ENCODE results near the gene FNBP1L. TPM values are rescaled to one million over a fixed set of nuclear protein-coding genes. Genes with fewer than 3 reads are reported as not detected.
A peak's percentile ranks its signal among the peaks of the same experiment; 100 is the strongest.

FNBP1L gene
- total RNA-seq, 1 donor from 2014 or later: 29.7 TPM

- no peak for FAIRE-seq
- no peak for DNase-seq (ENCODE audit: low read depth)
- no peaks in the 10 kb centered on the region for H3K27me3 ChIP-seq (ENCODE audit: control insufficient read depth, insufficient read depth, low read length)
- peaks cover 7% of the 10 kb centered on the region for H3K36me3 ChIP-seq (ENCODE audit: control insufficient read depth, insufficient read depth, low read length)
- TF ChIP-seq CTCF (IDR thresholded peaks at IDR 0.05; ENCODE audit: insufficient read depth, low read length, severe bottlenecking): no peak
- no peak overlapping the region for H3K4me3 ChIP-seq (ENCODE audit: low read depth, low read length)
These were observed 147.8 kb downstream of the FNBP1L start for GRCh38 chr1:93595743-93596142.

DNA sequence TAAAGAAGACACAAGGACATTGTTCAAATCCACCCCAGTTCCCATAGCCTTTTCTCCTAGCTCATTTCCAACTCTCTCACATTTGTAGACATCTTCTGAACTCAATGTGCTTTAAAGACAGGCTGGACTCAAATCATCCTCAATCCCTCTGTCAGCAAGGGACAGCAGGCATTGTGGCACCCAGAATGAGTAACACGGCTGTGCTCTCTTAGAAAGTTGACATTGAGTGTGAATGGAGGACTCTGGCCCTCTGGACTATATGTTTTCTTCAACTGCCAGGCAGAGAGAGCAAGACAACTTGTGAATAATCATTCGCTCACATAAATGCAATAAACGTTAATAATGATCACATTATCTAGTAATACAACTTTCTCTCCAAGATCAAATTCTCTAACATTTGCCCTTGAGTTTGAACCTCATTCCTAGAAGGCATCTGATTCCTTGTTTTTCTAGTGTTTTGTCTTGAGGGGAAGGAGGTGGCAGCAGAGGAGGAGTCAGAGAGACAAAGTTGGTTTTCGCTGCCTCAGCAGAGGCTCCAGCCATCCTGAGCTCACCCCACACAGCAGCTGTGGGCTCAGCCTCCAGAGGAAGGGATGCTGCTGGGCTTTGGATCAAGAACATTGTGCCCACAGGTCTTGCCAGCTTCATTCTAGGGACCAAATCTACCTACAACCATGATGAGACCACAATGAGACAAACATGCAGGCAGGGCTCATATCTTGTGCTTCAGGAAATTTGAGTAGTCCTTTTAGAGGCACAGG is 148.6 kb downstream of the FNBP1L start:
- TF ChIP-seq CTCF (IDR thresholded peaks at IDR 0.05; ENCODE audit: insufficient read depth, low read length, severe bottlenecking): no peak
- Histone ChIP-seq H3K4me3 (ENCODE audit: low read depth, low read length) (no peak overlapping the region), H3K36me3 (ENCODE audit: control insufficient read depth, insufficient read depth, low read length) (peaks cover 9% of the 10 kb centered on the region), H3K27me3 (ENCODE audit: control insufficient read depth, insufficient read depth, low read length) (no peaks in the 10 kb centered on the region)
- no peak for DNase-seq (ENCODE audit: low read depth)
- no peak for FAIRE-seq

DNA sequence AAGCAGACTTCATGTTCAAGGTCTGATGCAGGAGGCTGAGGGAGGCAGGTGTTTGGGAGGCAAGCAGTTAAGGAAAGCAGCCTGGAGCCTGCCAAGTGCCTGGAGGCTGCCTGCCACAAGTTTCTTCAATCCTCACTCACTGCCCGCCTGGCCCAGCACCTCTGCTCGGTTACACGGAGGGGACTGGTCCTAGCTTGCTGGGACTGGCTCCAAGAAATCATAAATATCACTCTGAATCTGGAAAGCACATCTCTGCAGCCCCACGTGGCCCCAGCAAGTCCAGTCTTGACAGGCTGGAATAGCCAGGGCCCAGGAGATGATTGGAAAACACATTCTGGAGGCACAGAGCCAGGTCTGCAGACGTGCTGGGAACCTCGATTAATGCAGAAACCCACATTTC is 149.8 kb downstream of the FNBP1L start:
- DNase-seq (ENCODE audit: low read depth): peak; percentile 84
- TF ChIP-seq CTCF (IDR thresholded peaks at IDR 0.05; ENCODE audit: insufficient read depth, low read length, severe bottlenecking): no peak
- Histone ChIP-seq H3K4me3 (ENCODE audit: low read depth, low read length) (no peak overlapping the region), H3K36me3 (ENCODE audit: control insufficient read depth, insufficient read depth, low read length) (peaks cover 1% of the 10 kb centered on the region), H3K27me3 (ENCODE audit: control insufficient read depth, insufficient read depth, low read length) (no peaks in the 10 kb centered on the region)
- FAIRE-seq: no peak

DNA sequence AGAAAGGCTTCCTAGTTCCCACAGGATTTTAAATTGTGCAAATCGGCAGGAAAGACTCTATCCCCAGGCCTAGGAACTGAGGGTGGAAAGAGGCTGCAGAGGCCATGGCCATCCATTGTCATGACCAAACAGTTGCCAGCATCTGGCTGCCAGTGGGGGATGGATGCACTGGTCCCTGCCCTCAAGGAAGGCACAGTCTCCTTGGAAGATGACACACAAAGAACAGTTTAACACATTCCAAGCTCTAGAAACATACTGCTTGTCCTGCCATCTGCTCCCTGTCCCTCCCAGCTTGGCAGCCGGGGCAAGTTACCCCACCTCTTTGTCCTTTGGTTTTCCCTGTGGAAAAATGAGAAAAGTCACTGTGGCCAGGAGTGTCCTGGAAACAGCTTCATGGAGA is 150.5 kb downstream of the FNBP1L start:
- Histone ChIP-seq H3K4me3 (ENCODE audit: low read depth, low read length) (no peak overlapping the region), H3K36me3 (ENCODE audit: control insufficient read depth, insufficient read depth, low read length) (peaks cover 1% of the 10 kb centered on the region), H3K27me3 (ENCODE audit: control insufficient read depth, insufficient read depth, low read length) (no peaks in the 10 kb centered on the region)
- DNase-seq (ENCODE audit: low read depth): no peak
- no peak for FAIRE-seq
- no peak for TF ChIP-seq CTCF (IDR thresholded peaks at IDR 0.05; ENCODE audit: insufficient read depth, low read length, severe bottlenecking)

DNA sequence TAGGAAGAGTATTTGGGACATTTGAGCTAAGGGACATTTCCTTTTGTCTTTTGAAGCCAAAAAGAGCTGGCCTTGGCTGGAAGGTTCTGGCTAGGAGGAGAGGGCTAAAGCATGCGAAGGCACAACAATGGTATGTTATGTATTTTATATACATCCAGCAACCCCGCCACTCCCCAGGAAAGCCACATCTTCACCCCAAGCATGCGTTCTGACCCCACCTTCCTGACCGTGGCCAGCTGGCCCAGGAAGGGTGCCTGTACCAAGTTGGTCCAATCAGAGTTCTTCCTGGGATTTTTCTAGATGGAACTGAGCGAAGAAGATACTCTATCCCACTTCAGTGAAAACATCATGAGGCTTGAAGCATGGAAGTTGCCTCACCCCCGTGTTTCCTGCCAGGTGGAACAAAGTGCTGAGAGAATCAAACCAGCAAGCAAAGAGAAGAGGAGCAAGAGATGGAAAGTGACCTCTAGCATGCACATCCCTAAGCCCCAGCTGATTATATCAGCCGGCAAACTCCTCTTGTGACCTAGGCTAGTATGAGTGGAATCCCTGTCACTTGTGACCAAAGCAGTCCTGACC is 151.0 kb downstream of the FNBP1L start:
- no peak for TF ChIP-seq CTCF (IDR thresholded peaks at IDR 0.05; ENCODE audit: insufficient read depth, low read length, severe bottlenecking)
- Histone ChIP-seq H3K27me3 (ENCODE audit: control insufficient read depth, insufficient read depth, low read length) (no peaks in the 10 kb centered on the region), H3K4me3 (ENCODE audit: low read depth, low read length) (no peak overlapping the region), H3K36me3 (ENCODE audit: control insufficient read depth, insufficient read depth, low read length) (peaks cover 1% of the 10 kb centered on the region)
- DNase-seq (ENCODE audit: low read depth) (no peak), FAIRE-seq (peak; percentile 88)
